H1 (cell line): ENCODE data around the gene PDCL3. TPM values are rescaled to one million over a fixed set of nuclear protein-coding genes. Genes with fewer than 3 reads are reported as not detected.

Experiments
- CTCF ChIA-PET: fragments of 300-600 bp; sonication (Branson Sonifier 250); formaldehyde crosslinking; loops from one replicate; lab custom pipeline; 2021; ENCODE audit not compliant: partially characterized antibody; lab: Charles Lee
- POLR2A ChIA-PET: fragments of 300-600 bp; sonication (Branson Sonifier 250); formaldehyde crosslinking; loops from one replicate; lab custom pipeline; 2021; ENCODE audit warnings: inconsistent platforms; ENCODE audit not compliant: partially characterized antibody; lab: Charles Lee
- DNase-seq, 2 experiments: peaks; one replicate each; pipeline versions ENCODE4 v3.0.0 to v3.0.0-alpha.2; 2010 to 2022; ENCODE audit warnings: low spot score in 2 of 2, low read depth in 1 of 2, mixed read lengths in 1 of 2
- FAIRE-seq: peaks from 2 replicates; lab custom pipeline; 2011; peaks lifted over from hg19 to GRCh38; lab: Jason Lieb, UNC
- H2AFZ ChIP-seq: 2 replicates; pipeline ENCODE4 v1.8.1; 2012; ENCODE audit warnings: low read length, inconsistent platforms
- H2AK5ac ChIP-seq: 2 replicates; pipeline ENCODE4 v1.6.1; 2013; ENCODE audit warnings: low read depth, low read length
- H2BK120ac ChIP-seq: replicated peaks from 2 replicates; pipeline ENCODE3; 2013; ENCODE audit warnings: low read depth, low read length, inconsistent platforms
- H2BK12ac ChIP-seq: 2 replicates; pipeline ENCODE4 v1.6.1; 2013; ENCODE audit warnings: low read depth, low read length
- H2BK15ac ChIP-seq: 2 replicates; pipeline ENCODE4 v1.6.1; 2013; ENCODE audit warnings: low read length
- H2BK20ac ChIP-seq: 2 replicates; pipeline ENCODE4 v1.6.1; 2013; ENCODE audit warnings: low read length
- H2BK5ac ChIP-seq: 2 replicates; pipeline ENCODE4 v1.6.1; 2013; ENCODE audit warnings: low read depth, low read length
- H3K14ac ChIP-seq: 2 replicates; pipeline ENCODE4 v1.6.1; 2013; ENCODE audit warnings: inconsistent platforms; ENCODE audit not compliant: insufficient read length
- H3K18ac ChIP-seq: 2 replicates; pipeline ENCODE4 v1.6.1; 2013; ENCODE audit warnings: low read length; ENCODE audit errors: extremely low read depth
- H3K23ac ChIP-seq: 2 replicates; pipeline ENCODE4 v1.6.1; 2013; ENCODE audit warnings: inconsistent platforms; ENCODE audit not compliant: insufficient read length
- H3K23me2 ChIP-seq: 2 replicates; pipeline ENCODE4 v1.6.1; 2013; ENCODE audit warnings: low read depth, low read length
- H3K27ac ChIP-seq: 2 replicates; pipeline ENCODE4 v1.6.1; 2011; ENCODE audit warnings: low read depth, low read length, inconsistent platforms
- H3K27me3 ChIP-seq, 4 experiments: replicated peaks in 1 of 4; 1 replicate in 1 of 4; 2 replicates in 3 of 4; pipeline versions ENCODE4 v1.6.1 to v1.8.1; 2011 to 2013; ENCODE audit warnings: low read length in 3 of 4, mild to moderate bottlenecking in 3 of 4, inconsistent platforms in 2 of 4, mixed read lengths in 2 of 4, moderate library complexity in 1 of 4; ENCODE audit not compliant: control insufficient read depth in 3 of 4, insufficient read depth in 3 of 4; ENCODE audit errors: extremely low read depth in 1 of 4
- H3K36me3 ChIP-seq, 4 experiments: 2 replicates each; pipeline versions ENCODE4 v1.6.1 to v1.8.1; 2011 to 2013; ENCODE audit warnings: mild to moderate bottlenecking in 4 of 4, low read length in 3 of 4, moderate library complexity in 2 of 4, control low read depth in 1 of 4, inconsistent platforms in 1 of 4; ENCODE audit not compliant: insufficient read depth in 4 of 4, control insufficient read depth in 2 of 4
- H3K4ac ChIP-seq: replicated peaks from 2 replicates; pipeline ENCODE3; 2013; ENCODE audit warnings: low read length, low read depth, mixed read lengths, inconsistent platforms; ENCODE audit not compliant: insufficient read length
- H3K4me1 ChIP-seq, 4 experiments: replicated peaks in 1 of 4; 1 replicate in 1 of 4; 2 replicates in 3 of 4; pipeline versions ENCODE4 v1.6.1 to v1.8.1; 2011 to 2013; ENCODE audit warnings: low read length in 3 of 4, inconsistent platforms in 2 of 4, mixed read lengths in 1 of 4; ENCODE audit not compliant: insufficient read depth in 4 of 4, control insufficient read depth in 3 of 4
- H3K4me2 ChIP-seq, 2 experiments: 2 replicates each; pipeline versions ENCODE4 v1.6.1 to v1.8.1; 2011 to 2013; ENCODE audit warnings: low read depth in 2 of 2, low read length in 2 of 2, control low read depth in 1 of 2, inconsistent platforms in 1 of 2, mild to moderate bottlenecking in 1 of 2; ENCODE audit not compliant: insufficient read depth in 1 of 2
- H3K4me3 ChIP-seq, 4 experiments: fragments of 200-600, 300-600 bp in 1 of 4; sonication (generic), shearing (Covaris generic), sonication (Bioruptor Twin) in 1 of 4; 2 replicates each; pipeline versions ENCODE4 v1.5.1 to v1.8.1; 2011 to 2016; ENCODE audit warnings: low read length in 4 of 4, low read depth in 3 of 4, control low read depth in 2 of 4, inconsistent platforms in 2 of 4, mild to moderate bottlenecking in 2 of 4, mixed read lengths in 1 of 4, moderate library complexity in 1 of 4; ENCODE audit not compliant: insufficient read depth in 2 of 4; ENCODE audit errors: extremely low read depth in 1 of 4
- H3K56ac ChIP-seq: replicated peaks from 2 replicates; pipeline ENCODE3; 2013; ENCODE audit warnings: low read depth, mild to moderate bottlenecking, mixed read lengths, low read length, inconsistent platforms; ENCODE audit not compliant: insufficient read length
- H3K79me1 ChIP-seq: 2 replicates; pipeline ENCODE4 v1.6.1; 2013; ENCODE audit warnings: low read depth, low read length, control low read depth
- H3K79me2 ChIP-seq, 2 experiments: 2 replicates each; pipeline versions ENCODE4 v1.6.1 to v1.8.1; 2012 to 2013; ENCODE audit warnings: low read length in 2 of 2, mild to moderate bottlenecking in 2 of 2, inconsistent platforms in 1 of 2; ENCODE audit not compliant: insufficient read depth in 2 of 2, control insufficient read depth in 1 of 2
- H3K9ac ChIP-seq, 4 experiments: replicated peaks in 1 of 4; 1 replicate in 1 of 4; 2 replicates in 3 of 4; pipeline versions ENCODE4 v1.6.1 to v1.8.1; 2011 to 2013; ENCODE audit warnings: low read depth in 3 of 4, low read length in 3 of 4, control low read depth in 2 of 4, mild to moderate bottlenecking in 2 of 4, moderate library complexity in 2 of 4, inconsistent platforms in 1 of 4; ENCODE audit errors: extremely low read depth in 1 of 4
- H3K9me3 ChIP-seq, 2 experiments: 2 replicates each; pipeline versions ENCODE4 v1.6.1 to v1.8.1; 2012 to 2013; ENCODE audit warnings: mild to moderate bottlenecking in 2 of 2, moderate library complexity in 2 of 2, control low read depth in 1 of 2, inconsistent platforms in 1 of 2, low read depth in 1 of 2, low read length in 1 of 2, mixed read lengths in 1 of 2; ENCODE audit not compliant: insufficient read depth in 2 of 2
- H4K20me1 ChIP-seq, 2 experiments: replicated peaks in 1 of 2; 2 replicates each; pipeline versions ENCODE3 to v1.8.1; 2011 to 2013; ENCODE audit warnings: inconsistent platforms in 2 of 2, low read length in 2 of 2, mild to moderate bottlenecking in 1 of 2; ENCODE audit not compliant: insufficient read depth in 2 of 2, control insufficient read depth in 1 of 2
- H4K5ac ChIP-seq: 2 replicates; pipeline ENCODE4 v1.6.1; 2013; ENCODE audit warnings: low read length, low read depth, mixed read lengths, inconsistent platforms; ENCODE audit not compliant: insufficient read length
- H4K8ac ChIP-seq: 2 replicates; pipeline ENCODE4 v1.8.0; 2013; ENCODE audit warnings: mild to moderate bottlenecking, moderate library complexity, low read length, inconsistent platforms; ENCODE audit not compliant: insufficient read depth; ENCODE audit errors: extremely low read depth
- H4K91ac ChIP-seq: replicated peaks from 2 replicates; pipeline ENCODE3; 2013; ENCODE audit warnings: low read length, mixed read lengths, inconsistent platforms; ENCODE audit not compliant: insufficient read length
- BCL11A ChIP-seq, 2 experiments: IDR thresholded peaks; one replicate each; pipeline ENCODE4 v1.6.1; 2011; ENCODE audit warnings: low read depth in 2 of 2, low read length in 2 of 2, mild to moderate bottlenecking in 2 of 2
- EP300 ChIP-seq, 2 experiments: IDR thresholded peaks; 1 replicate in 1 of 2; 2 replicates in 1 of 2; pipeline ENCODE4 v1.6.1; 2011 to 2012; ENCODE audit warnings: low read depth in 2 of 2, low read length in 2 of 2, mild to moderate bottlenecking in 2 of 2, borderline replicate concordance in 1 of 2, inconsistent platforms in 1 of 2, moderate library complexity in 1 of 2
- FOSL1 ChIP-seq: IDR thresholded peaks from 2 replicates; pipeline ENCODE4 v1.6.1; 2011; ENCODE audit warnings: mild to moderate bottlenecking, low read depth, low read length, moderate library complexity; ENCODE audit not compliant: insufficient read depth
- HDAC2 ChIP-seq, 2 experiments: fragments of 300-600 bp in 1 of 2; sonication (generic) in 1 of 2; IDR thresholded peaks; 2 replicates each; pipeline ENCODE4 v1.6.1; 2011 to 2012; ENCODE audit warnings: low read depth in 2 of 2, low read length in 2 of 2, mild to moderate bottlenecking in 2 of 2, moderate library complexity in 2 of 2, borderline replicate concordance in 1 of 2, inconsistent platforms in 1 of 2
- NANOG ChIP-seq: IDR thresholded peaks from 2 replicates; pipeline ENCODE4 v1.6.1; 2011; ENCODE audit warnings: low read length, low read depth, mild to moderate bottlenecking, inconsistent platforms; ENCODE audit not compliant: insufficient read depth, poor library complexity, severe bottlenecking
- RBBP5 ChIP-seq: IDR thresholded peaks from 2 replicates; pipeline ENCODE4 v1.7.1; 2012; ENCODE audit warnings: low read depth, mild to moderate bottlenecking, inconsistent platforms, low read length, moderate library complexity, borderline replicate concordance
- TBP ChIP-seq: IDR thresholded peaks from 2 replicates; pipeline ENCODE4 v1.6.1; 2011; ENCODE audit warnings: low read depth, low read length, improper control_type of control experiment
- ZNF274 ChIP-seq: IDR thresholded peaks from 2 replicates; pipeline ENCODE4 v1.7.0; 2012; ENCODE audit warnings: low read length, borderline replicate concordance; ENCODE audit errors: extremely low read depth
- WGBS, 2 experiments: shearing (Covaris generic) in 1 of 2; methylation state at CpG; one replicate each; pipeline versions ENCODE4 v1.1.6 to v1.1.7; 2013 to 2015; ENCODE audit warnings: low lambda C conversion rate in 2 of 2, mixed read lengths in 2 of 2, inconsistent platforms in 1 of 2, low coverage in 1 of 2, missing lambda C conversion rate in 1 of 2; ENCODE audit not compliant: insufficient replicate concordance in 2 of 2, insufficient coverage in 1 of 2, insufficient read length in 1 of 2; ENCODE audit errors: extremely low coverage in 1 of 2, missing lambda C conversion rate in 1 of 2; 5-methylcytosine and 5-hydroxymethylcytosine counted together
- polyA plus RNA-seq, 7 experiments: library from polyadenylated mRNA; depleted of rRNA in 3 of 7; stranded (reverse) in 5 of 7; unstranded in 2 of 7; fragments of >200 nt in 5 of 7; fragments of 200-250 nt in 2 of 7; gene quantifications; 1 replicate in 5 of 7; 2 replicates in 1 of 7; 4 replicates in 1 of 7; pipeline versions ENCODE4 v1.2.1 to v1.2.3, GENCODE V29; 2011 to 2013; ENCODE audit warnings: missing spikeins in 2 of 7, mixed read lengths in 2 of 7
- total RNA-seq: library from RNA; stranded (reverse); fragmentation: NEBNext Ultra II Directional; extraction: Animal tissue kit (Norgen Biotek cat#: 25700); gene quantifications from 2 replicates; pipeline ENCODE4 v1.2.1, GENCODE V29; 2021

PDCL3 gene
- total and polyA plus RNA-seq, 2 of the 8 experiments (the other 6 are each of a cell fraction or from before 2014, with no cell fraction given), result 19.8 to 29.4 TPM

GRCh38 chr2:100554798-100555407 lies 7.9 kb upstream of the PDCL3 start:
- TF ChIP-seq FOSL1, result no peak
- TF ChIP-seq EP300 (IDR thresholded peaks at IDR 0.05; ENCODE audit: borderline replicate concordance in 1 of 2, low read depth in 2 of 2, low read length in 2 of 2), result no peak
- no peak for TF ChIP-seq RBBP5
- no peak for TF ChIP-seq HDAC2 (IDR thresholded peaks at IDR 0.05; ENCODE audit: borderline replicate concordance in 1 of 2, low read depth in 2 of 2, low read length in 2 of 2)
- TF ChIP-seq TBP, result no peak
- no peak for TF ChIP-seq BCL11A (IDR thresholded peaks at IDR 0.05; ENCODE audit: low read depth in 2 of 2, low read length in 2 of 2)
- no peak for TF ChIP-seq NANOG
- TF ChIP-seq ZNF274, result no peak
- FAIRE-seq (no peak), DNase-seq (no peak)
- Histone ChIP-seq H2BK120ac (no peak overlapping the region), H3K4ac (no peak overlapping the region), H3K4me2 (no peak overlapping the region), H3K14ac (no peak overlapping the region), H2BK15ac (no peak overlapping the region), H3K23ac (no peak overlapping the region), H3K18ac (no peak overlapping the region), H3K56ac (no peak overlapping the region), H4K5ac (no peak overlapping the region), H4K91ac (no peak overlapping the region), H4K20me1 (no peaks in the 10 kb centered on the region), H3K79me1 (no peaks in the 10 kb centered on the region), H3K27ac (no peak overlapping the region), H2BK5ac (no peak overlapping the region), H2AK5ac (no peak overlapping the region), H3K27me3 (no peaks in the 10 kb centered on the region), H4K8ac (no peak overlapping the region), H3K9me3 (no peaks in the 10 kb centered on the region), H2BK20ac (no peak overlapping the region), H3K23me2 (no peaks in the 10 kb centered on the region), H3K4me3 (no peak overlapping the region), H3K79me2 (no peaks in the 10 kb centered on the region), H3K9ac (no peak overlapping the region), H3K36me3 (no peaks in the 10 kb centered on the region), H3K4me1 (no peaks in the 10 kb centered on the region), H2AFZ (peak overlapping the region; percentile 45; the same call in 1 of the 2 replicates), H2BK12ac (no peak overlapping the region)
- ChIA-PET POLR2A (interaction anchor here (5.0 kb wide), 1 partner anchor 8 kb away, joined by 19 read pairs; the partner anchor contains the start of gene PDCL3), CTCF (no interaction called here)
- WGBS, 2 experiments, result 90% methylated on average over 10 of the region's 10 CpGs; no CpG with 5 or more reads in 1 of the 2 experiments
